Neural progenitor cell (in vitro differentiated cells): ENCODE data around the gene PEX5L. TPM values are rescaled to one million over a fixed set of nuclear protein-coding genes. Genes with fewer than 3 reads are reported as not detected.

Experiments
- DNase-seq: peaks from one replicate; pipeline ENCODE4 v3.0.0-alpha.2; 2016; ENCODE audit warnings: low spot score
- H2AFZ ChIP-seq: fragments of 200-600 bp; sonication (generic); replicated peaks from 2 replicates; pipeline ENCODE4 v1.6.1; 2016; ENCODE audit warnings: antibody characterized with exemption
- H3F3A ChIP-seq: fragments of 200-600 bp; sonication (generic); 2 replicates; pipeline ENCODE4 v1.6.1; 2016; ENCODE audit warnings: antibody characterized with exemption, low read depth
- H3K27ac ChIP-seq: fragments of 200-600 bp; sonication (generic); 2 replicates; pipeline ENCODE4 v1.5.1; 2016; ENCODE audit warnings: mild to moderate bottlenecking
- H3K27me3 ChIP-seq: fragments of 200-600 bp; sonication (generic); 2 replicates; pipeline ENCODE4 v1.6.1; 2016; ENCODE audit warnings: mild to moderate bottlenecking, moderate library complexity
- H3K36me3 ChIP-seq: fragments of 200-600 bp; sonication (generic); 2 replicates; pipeline ENCODE4 v1.5.1; 2016
- H3K4me1 ChIP-seq: fragments of 200-600 bp; sonication (generic); 2 replicates; pipeline ENCODE4 v1.6.1; 2016; ENCODE audit warnings: mixed run types
- H3K4me2 ChIP-seq: fragments of 200-600 bp; sonication (generic); 2 replicates; pipeline ENCODE4 v1.6.1; 2016
- H3K4me3 ChIP-seq: fragments of 200-600 bp; sonication (generic); 2 replicates; pipeline ENCODE4 v1.5.1; 2016
- H3K79me2 ChIP-seq: fragments of 200-600 bp; sonication (generic); 2 replicates; pipeline ENCODE4 v1.6.1; 2016; ENCODE audit warnings: low read depth
- H3K9ac ChIP-seq: fragments of 200-600 bp; sonication (generic); 2 replicates; pipeline ENCODE4 v1.6.1; 2016
- H3K9me3 ChIP-seq: fragments of 200-600 bp; sonication (generic); 2 replicates; pipeline ENCODE4 v1.5.1; 2016; ENCODE audit warnings: low read depth
- H4K20me1 ChIP-seq: fragments of 200-600 bp; sonication (generic); 2 replicates; pipeline ENCODE4 v1.6.1; 2016; ENCODE audit warnings: low read depth
- H3K27ac Mint-ChIP-seq: 3 replicates; pipeline ENCODE4 v1.8.0; 2021; ENCODE audit warnings: mixed read lengths
- H3K27me3 Mint-ChIP-seq: 2 replicates; pipeline ENCODE4 v1.8.0; 2022; ENCODE audit warnings: low read depth, mild to moderate bottlenecking, inconsistent platforms, moderate library complexity, mixed read lengths; ENCODE audit not compliant: insufficient read depth
- H3K36me3 Mint-ChIP-seq: 3 replicates; pipeline ENCODE4 v1.8.0; 2021; ENCODE audit warnings: mixed read lengths
- H3K4me1 Mint-ChIP-seq: 3 replicates; pipeline ENCODE4 v1.8.0; 2021; ENCODE audit warnings: mixed read lengths
- H3K4me3 Mint-ChIP-seq: 3 replicates; pipeline ENCODE4 v1.8.0; 2021; ENCODE audit warnings: mild to moderate bottlenecking, moderate library complexity, mixed read lengths
- H3K9me3 Mint-ChIP-seq: 3 replicates; pipeline ENCODE4 v1.8.0; 2020; ENCODE audit warnings: mixed read lengths
- CTCF ChIP-seq: fragments of 200-600 bp; sonication (generic); IDR thresholded peaks from 2 replicates; pipeline ENCODE4 v1.5.1; 2017; ENCODE audit warnings: antibody characterized with exemption, mild to moderate bottlenecking
- EZH2 ChIP-seq: fragments of 200-600 bp; sonication (generic); IDR thresholded peaks from 2 replicates; pipeline ENCODE4 v1.6.1; 2017; ENCODE audit warnings: antibody characterized with exemption, mild to moderate bottlenecking, moderate library complexity
- EZH2phosphoT487 ChIP-seq: fragments of 200-600 bp; sonication (generic); IDR thresholded peaks from 2 replicates; pipeline ENCODE4 v1.6.1; 2017; ENCODE audit warnings: antibody characterized with exemption
- total RNA-seq: library from RNA; depleted of rRNA; stranded (reverse); fragments of >200 nt; gene quantifications from 2 replicates; pipeline ENCODE4 v1.2.3, GENCODE V29; 2015; ENCODE audit warnings: low replicate concordance

Gene PEX5L
- total RNA-seq, 1 donor from 2014 or later: 0.90 TPM

DNA sequence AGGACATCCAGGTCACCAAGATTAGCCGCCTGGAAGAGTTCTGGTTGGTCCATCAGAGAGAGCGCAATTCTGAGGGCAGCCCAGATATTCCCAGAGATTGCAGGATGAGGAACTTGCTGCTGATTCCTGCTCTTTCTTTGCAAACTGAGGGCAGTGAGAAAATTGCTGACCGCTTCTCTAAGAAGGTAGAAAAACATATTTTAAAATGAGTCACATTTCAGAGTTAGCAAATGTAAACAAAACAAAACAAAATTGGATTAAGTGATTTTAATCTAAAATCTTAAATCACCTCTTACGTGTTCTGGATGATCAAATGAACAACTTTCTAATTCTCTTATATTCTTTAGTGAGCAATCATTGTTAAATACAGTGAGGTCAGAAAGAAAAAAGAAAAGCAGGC, 234.9 kb downstream of the PEX5L start:
- no peaks in the 10 kb centered on the region for H3K9me3 ChIP-seq

GRCh38 chr3:179801263-179801662, 235.5 kb downstream of the PEX5L start:
- H3K36me3 Mint-ChIP-seq: no peaks in the 10 kb centered on the region
- no peak for DNase-seq
- H3K27ac ChIP-seq: no peak overlapping the region
- no peaks in the 10 kb centered on the region for H3K27me3 Mint-ChIP-seq
- H2AFZ ChIP-seq: no peak overlapping the region
- H3K4me1 ChIP-seq: peaks cover 5% of the 10 kb centered on the region
- H3K79me2 ChIP-seq: no peaks in the 10 kb centered on the region
- no peak overlapping the region for H3K4me2 ChIP-seq
- H3K4me1 Mint-ChIP-seq: no peaks in the 10 kb centered on the region
- H3K27ac Mint-ChIP-seq: no peak overlapping the region
- no peaks in the 10 kb centered on the region for H3K9me3 ChIP-seq
- no peaks in the 10 kb centered on the region for H3K27me3 ChIP-seq
- H3K36me3 ChIP-seq: no peaks in the 10 kb centered on the region
- H3K4me3 Mint-ChIP-seq: no peak overlapping the region
- no peak overlapping the region for H3K9ac ChIP-seq
- no peak for TF ChIP-seq EZH2
- H3K9me3 Mint-ChIP-seq: no peaks in the 10 kb centered on the region
- H3F3A ChIP-seq: no peaks in the 10 kb centered on the region
- no peak overlapping the region for H3K4me3 ChIP-seq
- no peaks in the 10 kb centered on the region for H4K20me1 ChIP-seq

More for the DNA sequence above, 234.9 kb downstream of the PEX5L start:
- Histone ChIP-seq H3K4me2 (no peak overlapping the region), H3K4me3 (no peak overlapping the region), H2AFZ (no peak overlapping the region), H4K20me1 (no peaks in the 10 kb centered on the region), H3F3A (no peaks in the 10 kb centered on the region), H3K9ac (no peak overlapping the region), H3K36me3 (no peaks in the 10 kb centered on the region), H3K27me3 (no peaks in the 10 kb centered on the region), H3K4me1 (peaks cover 3% of the 10 kb centered on the region), H3K79me2 (no peaks in the 10 kb centered on the region), H3K27ac (no peak overlapping the region)
- no peaks in the 10 kb centered on the region for H3K27me3 Mint-ChIP-seq
- DNase-seq: no peak
- H3K36me3 Mint-ChIP-seq: no peaks in the 10 kb centered on the region
- TF ChIP-seq EZH2: no peak
- TF ChIP-seq CTCF: no peak
- TF ChIP-seq EZH2phosphoT487: no peak
- H3K4me1 Mint-ChIP-seq: no peaks in the 10 kb centered on the region
- H3K9me3 Mint-ChIP-seq: no peaks in the 10 kb centered on the region
- H3K27ac Mint-ChIP-seq: no peak overlapping the region
- no peak overlapping the region for H3K4me3 Mint-ChIP-seq

- no peak overlapping the region for H3K4me3 Mint-ChIP-seq
- H3K4me3 ChIP-seq: no peak overlapping the region
- no peak overlapping the region for H3K4me2 ChIP-seq
- H3K9me3 Mint-ChIP-seq: no peaks in the 10 kb centered on the region
- no peaks in the 10 kb centered on the region for H3F3A ChIP-seq
- no peaks in the 10 kb centered on the region for H3K27me3 ChIP-seq
- no peak for DNase-seq
- no peak overlapping the region for H2AFZ ChIP-seq
- TF ChIP-seq EZH2phosphoT487: no peak
- no peak for TF ChIP-seq EZH2
- no peak for TF ChIP-seq CTCF
- no peak overlapping the region for H3K9ac ChIP-seq
- no peaks in the 10 kb centered on the region for H3K79me2 ChIP-seq
- no peaks in the 10 kb centered on the region for H4K20me1 ChIP-seq
- H3K27me3 Mint-ChIP-seq: no peaks in the 10 kb centered on the region
- no peaks in the 10 kb centered on the region for H3K4me1 Mint-ChIP-seq
- peaks cover 5% of the 10 kb centered on the region for H3K4me1 ChIP-seq
- H3K27ac Mint-ChIP-seq: no peak overlapping the region
- no peaks in the 10 kb centered on the region for H3K36me3 Mint-ChIP-seq
- no peaks in the 10 kb centered on the region for H3K36me3 ChIP-seq
- H3K9me3 ChIP-seq: no peaks in the 10 kb centered on the region
- H3K27ac ChIP-seq: no peak overlapping the region
Observed at GRCh38 chr3:179797192-179797591, 239.5 kb downstream of the PEX5L start.

DNA sequence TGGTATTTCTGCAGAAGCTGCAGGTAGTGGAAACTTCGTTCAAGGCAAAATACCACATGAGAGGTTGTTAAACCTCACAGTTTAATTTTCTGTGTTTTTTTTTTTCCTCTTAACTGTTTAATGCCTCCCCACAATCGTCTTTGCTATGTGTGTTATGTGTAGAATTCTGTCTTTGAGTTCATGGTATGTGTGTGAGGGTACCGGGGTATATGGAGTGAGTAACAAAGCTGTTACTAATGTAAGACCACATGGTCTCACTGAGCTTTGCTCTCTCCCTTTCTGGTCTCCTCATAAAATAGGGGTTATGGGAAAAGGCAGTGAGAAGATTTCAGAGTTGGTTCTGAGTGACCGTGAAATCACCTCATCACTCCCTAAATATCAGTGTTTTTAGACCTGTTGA, 240.3 kb downstream of the PEX5L start:
- H3K36me3 Mint-ChIP-seq: no peaks in the 10 kb centered on the region
- H3K9me3 Mint-ChIP-seq: no peaks in the 10 kb centered on the region
- no peak for DNase-seq
- H3K4me2 ChIP-seq: no peak overlapping the region
- no peaks in the 10 kb centered on the region for H3K36me3 ChIP-seq
- no peaks in the 10 kb centered on the region for H3K79me2 ChIP-seq
- H3K9ac ChIP-seq: no peak overlapping the region
- no peaks in the 10 kb centered on the region for H3K27me3 Mint-ChIP-seq
- H2AFZ ChIP-seq: no peak overlapping the region
- no peaks in the 10 kb centered on the region for H4K20me1 ChIP-seq
- H3K27me3 ChIP-seq: no peaks in the 10 kb centered on the region
- H3K9me3 ChIP-seq: no peaks in the 10 kb centered on the region
- no peak overlapping the region for H3K4me3 Mint-ChIP-seq
- H3F3A ChIP-seq: no peaks in the 10 kb centered on the region
- no peak overlapping the region for H3K4me3 ChIP-seq
- H3K4me1 ChIP-seq: peaks cover 5% of the 10 kb centered on the region
- no peaks in the 10 kb centered on the region for H3K4me1 Mint-ChIP-seq
- H3K27ac ChIP-seq: no peak overlapping the region
- no peak overlapping the region for H3K27ac Mint-ChIP-seq
- TF ChIP-seq EZH2phosphoT487 (no peak), CTCF (no peak), EZH2 (no peak)
